Keratinocyte (primary cell): ENCODE measurements around the gene NOSIP. TPM values are rescaled to one million over a fixed set of nuclear protein-coding genes. Genes with fewer than 3 reads are reported as not detected.

ENCODE experiments used
- DNase-seq: peaks from one replicate; pipeline ENCODE4 v3.0.0-alpha.2; 2011; ENCODE audit warnings: low read depth, missing footprints, low spot score
- FAIRE-seq: peaks from 2 replicates; lab custom pipeline; 2011; peaks lifted over from hg19 to GRCh38; lab: Jason Lieb, UNC
- H2AFZ ChIP-seq: 2 replicates; pipeline ENCODE4 v1.6.0; 2012; ENCODE audit warnings: low read length, control low read depth, inconsistent platforms; ENCODE audit not compliant: control insufficient read depth
- H3K27ac ChIP-seq: 2 replicates; pipeline ENCODE4 v1.5.1; 2011; ENCODE audit warnings: low read length; ENCODE audit not compliant: control insufficient read depth, insufficient read depth
- H3K27me3 ChIP-seq: 3 replicates; pipeline ENCODE4 v1.6.0; 2011; ENCODE audit warnings: low read length; ENCODE audit not compliant: control insufficient read depth, insufficient read depth; ENCODE audit errors: extremely low read depth
- H3K36me3 ChIP-seq, 2 experiments: 2 replicates in 1 of 2; 3 replicates in 1 of 2; pipeline ENCODE4 v1.5.1; 2011; ENCODE audit warnings: low read length in 2 of 2, mild to moderate bottlenecking in 1 of 2; ENCODE audit not compliant: control insufficient read depth in 2 of 2, insufficient read depth in 2 of 2; ENCODE audit errors: extremely low read depth in 1 of 2
- H3K4me1 ChIP-seq: 3 replicates; pipeline ENCODE4 v1.5.1; 2011; ENCODE audit warnings: low read length; ENCODE audit not compliant: control insufficient read depth, insufficient read depth; ENCODE audit errors: extremely low read depth
- H3K4me2 ChIP-seq: 3 replicates; pipeline ENCODE4 v1.6.0; 2011; ENCODE audit warnings: low read depth, low read length; ENCODE audit not compliant: control insufficient read depth, insufficient read depth; ENCODE audit errors: extremely low read depth
- H3K4me3 ChIP-seq, 3 experiments: fragments of 200-600 bp in 1 of 3; sonication (generic) in 1 of 3; 2 replicates in 2 of 3; 3 replicates in 1 of 3; pipeline ENCODE4 v1.5.1; 2011 to 2016; ENCODE audit warnings: low read length in 3 of 3, mild to moderate bottlenecking in 3 of 3, control low read depth in 2 of 3, inconsistent platforms in 1 of 3, low read depth in 1 of 3, mixed read lengths in 1 of 3, mixed run types in 1 of 3, moderate library complexity in 1 of 3; ENCODE audit not compliant: control insufficient read depth in 2 of 3, insufficient read depth in 2 of 3; ENCODE audit errors: extremely low read depth in 1 of 3
- H3K79me2 ChIP-seq: 2 replicates; pipeline ENCODE4 v1.6.0; 2012; ENCODE audit warnings: low read length; ENCODE audit not compliant: control insufficient read depth, insufficient read depth
- H3K9ac ChIP-seq: 3 replicates; pipeline ENCODE4 v1.6.0; 2011; ENCODE audit warnings: low read length; ENCODE audit not compliant: control insufficient read depth, insufficient read depth; ENCODE audit errors: extremely low read depth
- H3K9me1 ChIP-seq: 3 replicates; pipeline ENCODE4 v1.6.0; 2011; ENCODE audit warnings: low read length; ENCODE audit not compliant: control insufficient read depth, insufficient read depth; ENCODE audit errors: extremely low read depth
- H3K9me3 ChIP-seq: 2 replicates; pipeline ENCODE4 v1.5.1; 2012; ENCODE audit warnings: low read depth, low read length; ENCODE audit not compliant: control insufficient read depth
- H4K20me1 ChIP-seq: 3 replicates; pipeline ENCODE4 v1.6.0; 2011; ENCODE audit warnings: low read length; ENCODE audit not compliant: control insufficient read depth, insufficient read depth; ENCODE audit errors: extremely low read depth
- CTCF ChIP-seq, 3 experiments: IDR thresholded peaks in 1 of 3; conservative IDR thresholded peaks in 1 of 3; optimal IDR thresholded peaks in 1 of 3; 2 replicates in 2 of 3; 3 replicates in 1 of 3; pipeline versions ENCODE3 to v1.5.1; 2011; ENCODE audit warnings: low read length in 3 of 3, mild to moderate bottlenecking in 3 of 3, moderate library complexity in 2 of 3, control low read depth in 1 of 3, inconsistent platforms in 1 of 3; ENCODE audit not compliant: insufficient read depth in 2 of 3; ENCODE audit errors: extremely low read depth in 1 of 3
- EZH2 ChIP-seq: IDR thresholded peaks from one replicate; pipeline ENCODE4 v1.6.1; 2012; ENCODE audit warnings: inconsistent platforms, mild to moderate bottlenecking, low read length, moderate library complexity
- dilution Hi-C: fragments of 300-500 bp; cut with MboI; formaldehyde crosslinking; loops from one replicate; pipeline ENCODE4 v1.7.0; 2020; ENCODE audit warnings: low sequenced_read_pairs; ENCODE audit not compliant: extremely low pct_ligation_motif_present
- polyA plus RNA-seq, 5 experiments: library from polyadenylated mRNA; depleted of rRNA in 3 of 5; stranded (reverse) in 3 of 5; stranded (forward) in 1 of 5; unstranded in 1 of 5; fragments of >200 nt; gene quantifications; 1 replicate in 1 of 5; 2 replicates in 3 of 5; 3 replicates in 1 of 5; pipeline versions ENCODE4 v1.2.1 to v1.2.3, GENCODE V29; 2011 to 2012; ENCODE audit warnings: missing spikeins in 2 of 5, low read depth in 1 of 5, low replicate concordance in 1 of 5

Gene NOSIP
- polyA plus RNA-seq, 1 donor (not counting 4 experiments of a cell fraction or from before 2014, with no cell fraction given), result 36.6 TPM

GRCh38 chr19:49601482-49602038 is 21.2 kb upstream of the NOSIP start:
- Histone ChIP-seq H3K9me3 (no peaks in the 10 kb centered on the region), H3K27me3 (no peaks in the 10 kb centered on the region), H3K4me2 (no peak overlapping the region), H3K79me2 (peaks cover 45% of the 10 kb centered on the region), H3K36me3 (peaks cover 22 to 31% of the 10 kb centered on the region in 2 experiments), H4K20me1 (peaks cover 5% of the 10 kb centered on the region), H3K9ac (no peak overlapping the region), H3K27ac (no peak overlapping the region), H3K4me1 (no peaks in the 10 kb centered on the region), H3K9me1 (no peaks in the 10 kb centered on the region), H2AFZ (no peak overlapping the region), H3K4me3 (no peak overlapping the region)
- dilution Hi-C loops, result no loop called here
- no peak for TF ChIP-seq EZH2
- FAIRE-seq (no peak), DNase-seq (no peak)

DNA sequence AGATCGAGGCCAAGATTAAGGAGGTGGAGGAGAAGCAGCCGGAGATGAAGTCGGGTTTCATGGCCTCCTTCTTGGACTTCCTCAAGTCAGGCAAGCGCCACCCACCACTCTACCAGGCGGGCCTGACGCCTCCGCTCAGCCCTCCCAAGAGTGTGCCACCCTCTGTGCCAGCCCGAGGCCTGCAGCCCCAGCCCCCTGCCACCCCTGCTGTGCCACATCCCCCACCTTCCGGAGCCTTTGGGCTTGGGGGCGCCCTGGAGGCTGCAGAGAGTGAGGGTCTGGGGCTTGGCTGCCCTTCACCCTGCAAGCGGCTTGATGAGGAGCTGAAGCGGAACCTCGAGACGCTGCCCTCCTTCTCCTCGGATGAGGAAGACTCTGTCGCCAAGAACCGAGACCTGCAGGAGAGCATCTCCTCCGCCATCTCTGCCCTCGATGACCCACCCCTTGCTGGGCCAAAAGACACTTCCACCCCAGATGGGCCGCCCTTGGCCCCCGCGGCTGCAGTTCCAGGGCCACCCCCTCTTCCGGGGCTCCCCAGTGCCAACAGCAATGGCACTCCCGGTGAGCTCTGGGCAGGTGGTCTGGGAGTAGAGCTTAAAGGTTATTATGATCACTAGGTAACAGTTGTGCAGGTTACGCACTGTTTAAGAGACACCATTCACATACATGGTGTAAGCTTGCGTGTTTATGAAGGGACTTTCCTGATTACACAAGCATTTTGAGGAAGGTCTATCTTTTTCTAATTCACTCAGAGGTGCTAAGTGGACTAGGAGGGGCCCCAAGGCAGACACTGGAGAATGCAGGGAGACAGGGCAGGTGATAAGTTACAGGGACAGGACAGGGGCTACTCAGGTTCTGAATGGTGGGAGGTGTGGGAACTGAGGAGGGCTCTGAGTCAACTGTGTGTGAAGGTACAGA is 19.3 kb upstream of the NOSIP start:
- Histone ChIP-seq H3K9me3 (no peaks in the 10 kb centered on the region), H3K36me3 (peaks cover 31 to 32% of the 10 kb centered on the region in 2 experiments), H3K27ac (no peak overlapping the region), H3K4me1 (no peaks in the 10 kb centered on the region), H3K27me3 (no peaks in the 10 kb centered on the region), H2AFZ (no peak overlapping the region), H3K79me2 (peaks cover 36% of the 10 kb centered on the region), H3K4me3 (no peak overlapping the region), H3K9me1 (no peaks in the 10 kb centered on the region), H3K4me2 (no peak overlapping the region), H4K20me1 (peaks cover 5% of the 10 kb centered on the region), H3K9ac (no peak overlapping the region)
- no peak for TF ChIP-seq CTCF (optimal IDR thresholded peaks at IDR 0.05 in 1 of 3, IDR thresholded peaks at IDR 0.05 in 1 of 3, conservative IDR thresholded peaks at IDR 0.05 in 1 of 3; ENCODE audit: extremely low read depth in 1 of 3, insufficient read depth in 2 of 3, low read length in 3 of 3)
- TF ChIP-seq EZH2, result no peak
- FAIRE-seq (no peak), DNase-seq (no peak)
- dilution Hi-C loops, result no loop called here
